Measurements from ENCODE around the gene PARG.

PARG gene

DNA sequence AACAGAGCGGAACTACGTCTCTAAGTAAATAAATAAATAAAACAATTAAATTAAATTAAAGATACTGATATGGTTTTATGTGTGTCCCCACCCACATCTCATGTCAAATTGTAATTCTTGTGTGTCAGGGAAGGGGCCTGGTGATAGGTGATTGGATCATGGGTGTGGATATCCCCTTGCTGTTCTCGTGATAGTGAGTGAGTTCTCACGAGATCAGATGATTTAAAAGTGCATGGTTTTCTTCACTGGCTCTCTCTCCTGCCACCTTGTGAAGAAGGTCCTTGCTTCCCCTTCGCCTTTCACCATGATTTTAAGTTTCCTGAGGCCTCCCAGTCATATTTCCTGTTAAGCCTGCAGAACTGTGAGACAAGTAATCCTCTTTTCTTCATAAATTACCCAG lies 150.7 kb downstream of the PARG start (continued):
- no peak for TF ChIP-seq PATZ1 (CRISPR knock-in tag; IDR thresholded peaks at IDR 0.05; ENCODE audit: borderline replicate concordance)

DNA sequence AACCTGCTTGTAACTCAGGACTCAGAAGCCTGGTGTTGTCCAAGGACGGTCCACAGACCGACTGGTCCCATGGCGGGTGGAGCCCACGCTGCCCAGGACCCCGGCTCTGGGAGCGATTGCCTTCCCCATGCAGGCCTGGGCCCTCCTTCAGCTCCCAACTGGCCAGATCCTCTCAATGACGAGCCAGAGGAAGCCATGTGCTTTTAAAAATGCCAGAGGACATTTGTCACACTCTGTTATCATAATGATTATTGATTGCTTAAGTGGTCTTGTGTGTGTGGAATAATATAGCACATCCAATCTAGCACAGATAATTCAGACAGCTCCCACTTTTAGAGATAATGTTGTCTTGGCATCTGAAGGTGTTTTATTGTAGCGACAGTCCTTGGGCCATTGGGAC lies 157.1 kb downstream of the PARG start:
- TF ChIP-seq RARB (CRISPR knock-in tag; IDR thresholded peaks at IDR 0.05) (no peak), ZC3H10 (CRISPR knock-in tag; IDR thresholded peaks at IDR 0.05) (no peak), ZFP3 (CRISPR knock-in tag; IDR thresholded peaks at IDR 0.05) (no peak), SNAI2 (CRISPR knock-in tag; IDR thresholded peaks at IDR 0.05) (no peak), GLIS3 (CRISPR knock-in tag; IDR thresholded peaks at IDR 0.05) (no peak), TCF4 (CRISPR knock-in tag; IDR thresholded peaks at IDR 0.05; ENCODE audit: borderline replicate concordance) (no peak), OSR1 (CRISPR knock-in tag; IDR thresholded peaks at IDR 0.05) (no peak), ARNTL (CRISPR knock-in tag; IDR thresholded peaks at IDR 0.05; ENCODE audit: borderline replicate concordance, low read depth) (no peak)
- TF ChIP-seq, protein P1, sequence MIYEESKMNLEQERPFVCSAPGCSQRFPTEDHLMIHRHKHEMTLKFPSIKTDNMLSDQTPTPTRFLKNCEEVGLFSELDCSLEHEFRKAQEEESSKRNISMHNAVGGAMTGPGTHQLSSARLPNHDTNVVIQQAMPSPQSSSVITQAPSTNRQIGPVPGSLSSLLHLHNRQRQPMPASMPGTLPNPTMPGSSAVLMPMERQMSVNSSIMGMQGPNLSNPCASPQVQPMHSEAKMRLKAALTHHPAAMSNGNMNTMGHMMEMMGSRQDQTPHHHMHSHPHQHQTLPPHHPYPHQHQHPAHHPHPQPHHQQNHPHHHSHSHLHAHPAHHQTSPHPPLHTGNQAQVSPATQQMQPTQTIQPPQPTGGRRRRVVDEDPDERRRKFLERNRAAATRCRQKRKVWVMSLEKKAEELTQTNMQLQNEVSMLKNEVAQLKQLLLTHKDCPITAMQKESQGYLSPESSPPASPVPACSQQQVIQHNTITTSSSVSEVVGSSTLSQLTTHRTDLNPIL (CRISPR knock-in tag; IDR thresholded peaks at IDR 0.05; ENCODE audit: low read depth), result no peak
- ATAC-seq, result no peak

DNA sequence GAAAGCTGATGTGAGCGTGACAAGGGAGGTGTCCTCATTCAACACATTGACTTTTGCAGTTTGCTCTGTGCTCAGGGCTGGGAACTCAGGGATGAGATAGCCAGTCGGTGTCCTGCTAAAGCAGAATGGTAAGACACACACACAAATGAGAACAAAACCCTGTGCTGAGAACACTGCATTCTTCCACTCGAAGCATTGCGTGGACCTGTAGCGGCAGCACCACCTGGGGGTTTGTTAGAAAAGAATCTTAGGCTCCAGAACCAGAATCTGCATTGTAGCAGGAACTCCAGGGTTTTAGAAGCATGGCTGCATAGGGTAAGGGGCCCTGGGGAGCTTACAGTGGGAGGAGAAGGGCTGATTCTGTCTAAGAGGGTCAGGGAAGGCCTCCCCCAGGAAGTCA lies 158.2 kb downstream of the PARG start:
- ATAC-seq, result no peak

DNA sequence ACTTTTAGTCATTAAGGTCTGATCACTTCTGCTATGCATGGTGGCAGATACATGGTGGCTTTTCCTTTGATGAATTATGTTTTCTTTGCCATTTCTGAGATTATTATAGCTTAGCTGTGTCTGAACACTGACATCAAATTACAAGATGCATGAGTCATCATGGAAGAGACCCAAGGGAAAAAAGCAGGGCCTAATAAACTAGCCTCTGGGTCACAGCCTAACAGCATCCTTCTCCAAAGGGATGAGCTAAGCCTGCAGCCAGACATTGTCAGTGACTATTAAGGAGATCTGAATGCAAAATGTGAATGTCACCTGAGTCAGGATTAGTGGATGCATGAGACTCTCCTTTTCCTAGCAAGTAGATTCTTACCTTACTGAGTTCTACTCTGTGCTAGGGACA lies 160.6 kb downstream of the PARG start:
- TF ChIP-seq ISL1 (CRISPR knock-in tag; IDR thresholded peaks at IDR 0.05) (peak; percentile 38; the same call in 1 of the 2 replicates), PATZ1 (CRISPR knock-in tag; IDR thresholded peaks at IDR 0.05; ENCODE audit: borderline replicate concordance) (no peak)
- peak; percentile 94 for ATAC-seq

More for the DNA sequence above, 158.2 kb downstream of the PARG start:
- TF ChIP-seq OSR1 (CRISPR knock-in tag; IDR thresholded peaks at IDR 0.05), result no peak
- no peak for TF ChIP-seq ZC3H10 (CRISPR knock-in tag; IDR thresholded peaks at IDR 0.05)
- no peak for TF ChIP-seq RARB (CRISPR knock-in tag; IDR thresholded peaks at IDR 0.05)
- TF ChIP-seq TOX (CRISPR knock-in tag; IDR thresholded peaks at IDR 0.05; ENCODE audit: borderline replicate concordance), result no peak
- TF ChIP-seq ZNF565 (CRISPR knock-in tag; conservative IDR thresholded peaks at IDR 0.05; ENCODE audit: low read depth), result no peak
- TF ChIP-seq BACH2 (CRISPR knock-in tag; IDR thresholded peaks at IDR 0.05; ENCODE audit: borderline replicate concordance), result no peak
- no peak for TF ChIP-seq ISL1 (CRISPR knock-in tag; IDR thresholded peaks at IDR 0.05)
- TF ChIP-seq PPARA (CRISPR knock-in tag; IDR thresholded peaks at IDR 0.05; ENCODE audit: borderline replicate concordance), result no peak
- no peak for TF ChIP-seq ZFP30 (CRISPR knock-in tag; IDR thresholded peaks at IDR 0.05)
- no peak for TF ChIP-seq TSHZ2 (CRISPR knock-in tag; IDR thresholded peaks at IDR 0.05)
- TF ChIP-seq ARNTL (CRISPR knock-in tag; IDR thresholded peaks at IDR 0.05; ENCODE audit: borderline replicate concordance, low read depth), result no peak
- no peak for TF ChIP-seq ZNF8 (CRISPR knock-in tag; IDR thresholded peaks at IDR 0.05)
- no peak for TF ChIP-seq ZFP3 (CRISPR knock-in tag; IDR thresholded peaks at IDR 0.05)
- no peak for TF ChIP-seq ESRRG (CRISPR knock-in tag; IDR thresholded peaks at IDR 0.05)
- no peak for TF ChIP-seq SNAI2 (CRISPR knock-in tag; IDR thresholded peaks at IDR 0.05)
- no peak for TF ChIP-seq GLIS3 (CRISPR knock-in tag; IDR thresholded peaks at IDR 0.05)
- TF ChIP-seq ZNF70 (CRISPR knock-in tag; IDR thresholded peaks at IDR 0.05), result no peak

GRCh38 chr10:49778197-49778596 lies 163.6 kb downstream of the PARG start:
- no peak for ATAC-seq
- no peak for TF ChIP-seq PATZ1 (CRISPR knock-in tag; IDR thresholded peaks at IDR 0.05; ENCODE audit: borderline replicate concordance)
- TF ChIP-seq TSHZ2 (CRISPR knock-in tag; IDR thresholded peaks at IDR 0.05), result no peak
- TF ChIP-seq TCF4 (CRISPR knock-in tag; IDR thresholded peaks at IDR 0.05; ENCODE audit: borderline replicate concordance), result no peak

Data from SK-N-SH treated with all-trans-retinoic acid at 6 μM for 48 hours (cell line).